ENCODE data around the gene CBX3.
"Not testable (repeated sequence)": the region's sequence is repeated elsewhere in the genome, so short reads cannot be mapped to it uniquely, and the experiment has no call there.

The CBX3 gene

GRCh38 chr7:26208040-26208439, 6.5 kb downstream of the CBX3 start:
- no peak for DNase-seq

GRCh38 chr7:26212921-26213718, 11.6 kb downstream of the CBX3 start:
- no peak for DNase-seq

- DNase-seq, result no peak
Measured at GRCh38 chr7:26213807-26214515, 12.4 kb downstream of the CBX3 start.

GRCh38 chr7:26216049-26216448, 14.5 kb downstream of the CBX3 start:
- no peak for DNase-seq

- no peak for DNase-seq
Measured at GRCh38 chr7:26224359-26224758, 22.8 kb downstream of the CBX3 start.

GRCh38 chr7:26227987-26228386, 26.4 kb downstream of the CBX3 start:
- no peak for DNase-seq

GRCh38 chr7:26233902-26234511, 32.5 kb downstream of the CBX3 start:
- no peak for DNase-seq

- DNase-seq, result no peak
Measured at GRCh38 chr7:26237035-26237807, 35.7 kb downstream of the CBX3 start.

GRCh38 chr7:26238032-26238431, 36.5 kb downstream of the CBX3 start:
- no peak for DNase-seq

GRCh38 chr7:26245150-26245549, 43.6 kb downstream of the CBX3 start:
- DNase-seq, result no peak

GRCh38 chr7:26250239-26250638, 48.7 kb downstream of the CBX3 start:
- no peak for DNase-seq

GRCh38 chr7:26261866-26262265, 60.3 kb downstream of the CBX3 start:
- not testable (repeated sequence) for DNase-seq

All from activated T-cell treated with anti-CD3 and anti-CD28 coated beads, Interleukin-2, amount 50 U/mL, for 1 hour (primary cell).